Head of caudate nucleus (tissue), 42 donors: ENCODE data around the gene MEPCE.
"Not testable (repeated sequence)": the region's sequence is repeated elsewhere in the genome, so short reads cannot be mapped to it uniquely, and the experiment has no call there.

ENCODE experiments used
- DNase-seq, 42 donors: peaks; one replicate each; pipeline versions ENCODE4 v3.0.0 to v3.0.0-alpha.2; 2020 to 2021; ENCODE audit warnings: mixed read lengths in 7 of 42
- intact Hi-C: fragments of 100-400 bp; cut with DNase I; formaldehyde crosslinking; loops from one replicate; pipeline ENCODE4 v1.15.0; 2022

Gene MEPCE, protein sequence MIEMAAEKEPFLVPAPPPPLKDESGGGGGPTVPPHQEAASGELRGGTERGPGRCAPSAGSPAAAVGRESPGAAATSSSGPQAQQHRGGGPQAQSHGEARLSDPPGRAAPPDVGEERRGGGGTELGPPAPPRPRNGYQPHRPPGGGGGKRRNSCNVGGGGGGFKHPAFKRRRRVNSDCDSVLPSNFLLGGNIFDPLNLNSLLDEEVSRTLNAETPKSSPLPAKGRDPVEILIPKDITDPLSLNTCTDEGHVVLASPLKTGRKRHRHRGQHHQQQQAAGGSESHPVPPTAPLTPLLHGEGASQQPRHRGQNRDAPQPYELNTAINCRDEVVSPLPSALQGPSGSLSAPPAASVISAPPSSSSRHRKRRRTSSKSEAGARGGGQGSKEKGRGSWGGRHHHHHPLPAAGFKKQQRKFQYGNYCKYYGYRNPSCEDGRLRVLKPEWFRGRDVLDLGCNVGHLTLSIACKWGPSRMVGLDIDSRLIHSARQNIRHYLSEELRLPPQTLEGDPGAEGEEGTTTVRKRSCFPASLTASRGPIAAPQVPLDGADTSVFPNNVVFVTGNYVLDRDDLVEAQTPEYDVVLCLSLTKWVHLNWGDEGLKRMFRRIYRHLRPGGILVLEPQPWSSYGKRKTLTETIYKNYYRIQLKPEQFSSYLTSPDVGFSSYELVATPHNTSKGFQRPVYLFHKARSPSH

GRCh38 chr7:100429637-100430492, at the start of gene MEPCE:
TSS of gene MEPCE (plus strand) at chr7:100429831. CDS start at chr7:100430019, 188 bp downstream.
- DNase-seq: peak; percentile 87 to 97 (median 95)
- intact Hi-C loops: loop anchor here (2.0 kb wide), 1 partner anchor 37 kb away; no protein-coding TSS in a partner anchor

DNA sequence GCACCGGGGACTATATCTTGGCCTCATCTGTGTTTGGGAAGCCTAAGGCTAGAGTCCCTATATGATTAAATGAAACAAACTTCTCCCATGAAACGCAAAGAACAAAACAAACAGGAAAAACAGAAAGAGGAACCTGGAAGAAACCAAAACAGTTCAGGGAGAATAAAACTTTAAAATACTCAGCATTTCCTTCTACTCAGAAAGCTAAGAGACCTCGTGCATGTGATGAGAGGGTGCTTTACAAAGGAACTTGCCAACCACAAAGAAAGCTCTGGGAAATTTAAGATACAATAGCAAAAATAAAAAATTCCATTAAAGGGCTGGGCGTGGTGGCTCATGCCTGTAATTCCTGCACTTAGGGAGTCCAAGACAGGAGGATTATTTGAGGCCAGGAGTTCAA, 49.4 kb upstream of the MEPCE start:
- no peak for DNase-seq
- intact Hi-C loops: no loop called here

DNA sequence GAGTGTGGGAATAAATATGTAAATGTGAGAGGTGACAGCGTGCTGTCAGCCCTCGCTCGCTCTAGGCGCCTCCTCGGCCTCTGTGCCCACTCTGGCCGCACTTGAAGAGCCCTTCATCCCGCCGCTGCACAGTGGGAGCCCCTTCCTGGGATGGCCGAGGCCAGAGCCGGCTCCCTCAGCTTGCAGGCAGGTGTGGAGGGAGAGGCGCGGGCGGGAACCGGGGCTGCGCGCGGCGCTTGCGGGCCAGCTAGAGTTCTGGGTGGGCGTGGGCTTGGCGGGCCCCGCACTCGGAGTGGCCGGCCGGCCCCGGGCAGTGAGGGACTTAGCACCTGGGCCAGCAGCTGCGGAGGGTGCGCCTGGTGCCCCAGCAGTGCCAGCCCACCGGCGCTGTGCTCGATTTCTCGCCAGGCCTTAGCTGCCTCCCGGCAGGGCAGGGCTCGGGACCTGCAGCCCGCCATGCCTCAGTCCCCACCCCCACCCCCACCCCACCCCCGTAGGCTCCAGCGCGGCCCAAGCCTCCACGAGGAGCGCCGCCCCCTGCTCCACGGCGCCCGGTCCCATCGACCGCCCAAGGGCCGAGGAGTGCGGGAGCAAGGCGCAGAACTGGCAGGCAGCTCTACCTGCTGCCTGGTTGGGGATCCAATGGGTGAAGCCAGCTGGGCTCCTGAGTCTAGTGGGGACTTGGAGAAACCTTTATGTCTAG, 47.9 kb upstream of the MEPCE start:
- intact Hi-C loops: not testable (repeated sequence)

GRCh38 chr7:100382234-100382853, 47.3 kb upstream of the MEPCE start:
- intact Hi-C loops: not testable (repeated sequence)
- peak in 1 of 42 donors; percentile 20 for DNase-seq

More for the DNA sequence above, 47.9 kb upstream of the MEPCE start:
- DNase-seq: not testable (repeated sequence)

DNA sequence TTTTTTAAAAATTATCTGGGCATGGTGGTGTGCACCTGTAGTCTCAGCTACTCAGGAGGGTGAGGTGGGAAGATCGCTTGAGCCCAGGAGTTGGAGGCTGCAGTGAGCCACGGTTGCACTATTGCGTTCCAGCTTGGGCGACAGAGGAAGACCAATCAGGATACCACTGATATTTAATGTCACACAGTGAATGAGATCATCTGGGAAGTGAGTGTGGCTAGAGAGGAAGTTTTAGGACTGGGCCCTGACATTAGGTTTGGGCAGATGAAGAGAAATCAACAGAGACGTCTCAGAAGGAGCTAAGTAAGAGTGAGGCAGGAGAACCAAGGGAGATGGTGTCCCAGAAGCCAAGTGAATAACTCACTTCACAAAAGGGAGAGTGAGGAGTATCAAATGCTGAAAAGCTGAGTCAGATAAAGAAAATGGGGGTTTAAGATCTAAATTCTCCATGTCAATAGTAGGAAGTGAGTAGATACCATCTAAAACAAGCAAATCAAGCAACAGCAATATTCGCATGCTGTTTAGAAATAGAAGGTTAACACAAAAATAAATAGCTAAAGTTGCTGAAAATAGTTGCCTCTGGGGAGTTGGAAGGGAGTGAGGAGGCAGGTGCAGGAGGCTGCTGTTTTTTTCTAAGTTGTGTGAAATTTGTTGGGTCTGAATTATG, 44.9 kb upstream of the MEPCE start:
- no peak for DNase-seq
- intact Hi-C loops: no loop called here

DNA sequence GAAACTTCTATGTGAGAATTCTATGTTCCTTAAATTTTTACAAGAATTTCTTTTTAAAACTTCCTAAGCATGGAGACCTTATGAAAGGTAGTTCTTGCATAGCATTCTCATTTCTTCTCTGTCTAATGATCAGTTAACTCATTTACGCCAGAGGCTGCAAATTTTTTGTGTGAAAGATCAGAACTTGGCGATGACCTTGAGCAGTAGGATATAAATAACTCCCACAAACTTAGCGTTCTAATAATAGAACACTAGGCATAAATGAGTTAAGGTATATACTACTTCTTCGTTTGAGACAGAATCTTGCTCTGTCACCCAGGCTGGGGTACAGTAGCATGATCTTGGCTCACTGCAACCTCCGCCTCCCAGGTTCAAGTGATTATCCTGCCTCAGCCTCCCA, 42.7 kb upstream of the MEPCE start:
- intact Hi-C loops: no loop called here
- DNase-seq: no peak

DNA sequence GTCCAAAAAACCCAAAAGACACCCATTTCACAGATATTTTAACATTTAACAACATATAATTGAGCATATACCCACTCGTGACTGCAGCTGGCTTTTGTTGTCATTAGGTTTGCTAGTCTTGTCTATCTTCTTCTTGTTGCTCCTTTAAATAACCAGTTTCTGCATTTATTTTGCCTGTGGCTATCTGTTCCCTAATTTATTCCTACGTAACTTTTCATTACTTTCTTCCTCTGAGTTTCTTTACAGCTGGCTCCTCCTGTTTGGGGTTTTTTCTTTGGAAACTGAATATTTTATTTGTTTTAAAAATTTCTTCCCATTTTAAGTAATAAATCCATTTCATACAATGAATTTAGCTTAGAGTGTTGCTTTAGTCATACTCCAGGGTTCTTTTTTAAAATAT, 41.9 kb upstream of the MEPCE start:
- intact Hi-C loops: no loop called here
- DNase-seq: no peak

DNA sequence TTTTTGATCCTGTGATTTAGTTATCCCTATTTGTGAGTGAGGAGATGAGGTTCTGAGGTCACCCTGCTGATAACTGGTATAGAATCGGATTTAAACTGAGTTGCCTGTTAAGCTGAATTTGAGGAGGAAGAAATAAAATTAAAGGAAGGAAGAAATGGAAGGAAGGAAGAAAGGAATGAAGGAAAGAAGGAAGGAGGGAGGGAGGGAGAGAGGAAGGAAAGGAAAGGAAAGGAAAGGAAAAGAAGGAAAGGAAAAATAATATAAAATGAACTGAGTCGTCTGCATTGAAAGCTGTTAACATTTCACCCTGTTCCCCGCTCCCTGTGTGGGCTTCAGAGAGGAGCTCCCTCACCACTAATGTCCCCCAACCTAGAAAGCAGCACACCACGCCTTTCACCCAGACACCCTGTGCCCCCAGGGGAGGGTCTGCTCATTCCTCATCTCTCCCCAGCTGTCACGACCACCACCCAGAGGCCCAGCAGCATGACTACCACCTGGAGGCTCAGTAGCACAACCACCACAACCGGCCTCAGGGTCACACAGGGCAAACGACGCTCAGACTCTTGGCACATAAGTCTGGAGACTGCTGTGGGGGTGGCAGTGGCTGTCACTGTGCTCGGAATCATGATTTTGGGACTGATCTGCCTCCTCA, 40.1 kb upstream of the MEPCE start:
- intact Hi-C loops: no loop called here
- DNase-seq: no peak

GRCh38 chr7:100390286-100391009, 39.2 kb upstream of the MEPCE start:
- no peak for DNase-seq
- intact Hi-C loops: no loop called here

- DNase-seq: no peak
- intact Hi-C loops: no loop called here
Observed at GRCh38 chr7:100393233-100393905, 36.3 kb upstream of the MEPCE start.

DNA sequence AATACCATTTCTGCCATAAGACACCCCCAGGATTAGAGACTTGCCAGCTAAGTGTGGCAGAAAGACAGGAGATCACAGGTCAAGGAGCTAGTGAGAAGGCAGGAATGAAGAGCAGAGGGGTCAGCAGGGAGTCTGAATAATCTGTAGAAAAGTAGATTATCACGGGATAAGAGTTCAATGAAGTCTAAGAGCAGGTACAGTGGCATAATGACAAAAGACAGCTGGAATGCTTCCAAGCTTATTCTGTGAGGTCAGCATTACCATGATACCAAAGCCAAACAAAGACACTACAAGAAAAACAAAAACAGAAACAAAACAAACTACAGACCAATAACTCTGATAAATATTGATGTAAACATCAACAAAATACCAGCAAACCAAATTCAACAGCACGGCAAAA, 35.6 kb upstream of the MEPCE start:
- intact Hi-C loops: no loop called here
- no peak for DNase-seq

DNA sequence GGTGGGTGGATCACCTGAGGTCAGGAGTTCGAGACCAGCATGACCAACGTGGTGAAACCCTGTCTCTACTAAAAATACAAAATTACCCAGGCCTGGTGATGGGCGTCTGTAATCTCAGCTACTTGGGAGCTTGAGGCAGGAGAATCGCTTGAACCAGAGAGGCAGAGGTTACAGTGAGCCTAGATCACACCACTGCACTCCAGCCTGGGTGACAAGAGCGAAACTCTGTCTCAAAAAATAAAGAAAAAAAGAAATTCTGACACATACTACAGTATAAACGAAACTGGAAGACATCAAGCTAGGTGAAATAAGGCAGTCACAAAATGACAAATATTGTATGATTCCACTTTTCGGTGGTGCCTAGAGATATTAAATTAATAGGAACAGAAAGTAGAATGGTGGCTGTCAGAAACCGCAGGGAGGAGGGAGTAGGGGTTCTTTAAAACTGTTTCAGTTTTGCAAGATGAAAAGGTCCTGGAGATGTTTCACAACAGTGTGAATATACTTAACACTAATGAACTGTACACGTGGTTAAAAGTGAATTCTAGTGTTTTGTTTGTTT, 33.1 kb upstream of the MEPCE start:
- DNase-seq: no peak
- intact Hi-C loops: no loop called here

DNA sequence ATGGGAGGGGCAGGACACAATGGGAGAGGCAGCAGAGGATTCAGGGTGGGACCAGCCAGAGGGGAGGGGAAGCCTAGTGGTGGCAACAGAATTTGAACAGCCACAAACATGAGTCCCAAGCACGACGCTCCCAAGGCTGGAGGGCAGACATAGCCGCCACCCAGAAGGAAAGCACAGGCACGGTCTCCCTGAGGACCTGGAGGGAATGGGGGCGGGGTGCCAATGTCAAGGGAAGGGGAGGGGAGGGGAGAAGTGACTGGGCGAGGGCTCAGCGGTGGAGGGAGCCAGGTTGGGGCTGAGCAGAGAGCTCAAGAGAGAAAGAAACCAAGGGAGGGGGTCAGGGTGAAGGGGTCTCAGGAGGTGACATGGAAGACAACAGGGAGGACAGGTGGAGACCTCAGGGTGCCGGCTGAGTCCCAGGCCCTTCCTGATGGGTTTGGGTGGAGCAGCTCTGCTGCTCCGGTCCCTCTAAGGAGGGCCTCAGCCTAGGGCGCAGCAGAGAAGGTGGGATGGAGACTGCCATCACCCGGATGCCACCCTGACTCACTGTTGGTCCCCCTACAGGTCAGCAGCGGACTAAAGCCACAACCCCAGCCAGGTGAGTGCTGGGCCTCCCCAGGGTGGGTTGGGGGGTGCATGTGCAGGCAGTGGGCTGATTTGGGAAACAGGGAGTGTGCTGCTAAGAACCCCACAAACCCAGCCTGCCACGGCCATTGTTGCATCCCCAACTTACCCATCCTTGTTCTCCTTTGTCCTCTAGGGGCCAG, 32.1 kb upstream of the MEPCE start:
- no peak for DNase-seq
- intact Hi-C loops: no loop called here

GRCh38 chr7:100398239-100398638, 31.4 kb upstream of the MEPCE start:
- DNase-seq: no peak
- intact Hi-C loops: no loop called here

GRCh38 chr7:100400041-100400440, 29.6 kb upstream of the MEPCE start:
- intact Hi-C loops: no loop called here
- no peak for DNase-seq
